GM19452 (cell line): ENCODE data around the gene NOTCH2NLA.
"Not testable (repeated sequence)": the region's sequence is repeated elsewhere in the genome, so short reads cannot be mapped to it uniquely, and the experiment has no call there.

Experiments
- ATAC-seq: cut with Tn5 transposase; IDR thresholded peaks from one replicate; pipeline ENCODE4 v1.9.1; 2021; ENCODE audit not compliant: unreplicated experiment

The NOTCH2NLA gene

GRCh38 chr1:146167740-146168139 is 61.1 kb downstream of the NOTCH2NLA start:
- not testable (repeated sequence) for ATAC-seq

GRCh38 chr1:146167273-146167672 is 61.5 kb downstream of the NOTCH2NLA start:
- not testable (repeated sequence) for ATAC-seq

- ATAC-seq, result not testable (repeated sequence)
These were observed 84.4 kb downstream of the NOTCH2NLA start, which contains the start of gene NBPF10 for GRCh38 chr1:146144465-146144864. Gene NBPF10 (minus strand): TSS chr1:146144804. CDS start chr1:146144769, 35 bp downstream.
